Subcutaneous abdominal adipose tissue (tissue), 5 donors: ENCODE results near the gene CNTNAP2.

Source experiments
- H3K27ac ChIP-seq: one replicate; pipeline ENCODE4 v1.7.0; 2013; ENCODE audit warnings: low read depth, mild to moderate bottlenecking, inconsistent platforms, low read length, moderate library complexity
- H3K27me3 ChIP-seq, 5 donors: one replicate each; pipeline ENCODE4 v1.7.0; 2013; ENCODE audit warnings: low read length in 5 of 5, inconsistent platforms in 1 of 5; ENCODE audit not compliant: control insufficient read depth in 5 of 5, insufficient read depth in 4 of 5
- H3K36me3 ChIP-seq, 5 donors: one replicate each; pipeline ENCODE4 v1.7.0; 2013; ENCODE audit warnings: low read length in 5 of 5; ENCODE audit not compliant: control insufficient read depth in 5 of 5, insufficient read depth in 5 of 5
- H3K4me1 ChIP-seq, 5 donors: one replicate each; pipeline ENCODE4 v1.7.0; 2013; ENCODE audit warnings: low read length in 5 of 5, mild to moderate bottlenecking in 3 of 5, moderate library complexity in 1 of 5; ENCODE audit not compliant: control insufficient read depth in 5 of 5, insufficient read depth in 5 of 5
- H3K4me3 ChIP-seq, 5 donors: one replicate each; pipeline ENCODE4 v1.7.0; 2013; ENCODE audit warnings: low read length in 5 of 5, low read depth in 1 of 5
- H3K9ac ChIP-seq, 5 donors: one replicate each; pipeline ENCODE4 v1.7.0; 2013; ENCODE audit warnings: low read length in 5 of 5, mild to moderate bottlenecking in 4 of 5, moderate library complexity in 3 of 5
- H3K9me3 ChIP-seq, 5 donors: one replicate each; pipeline ENCODE4 v1.7.0; 2013; ENCODE audit warnings: low read length in 5 of 5; ENCODE audit not compliant: control insufficient read depth in 5 of 5
- donor health status: healthy.
- donor health status: healthy.
- donor health status: healthy.
- donor health status: healthy.
- donor health status: healthy.

CNTNAP2 gene

DNA sequence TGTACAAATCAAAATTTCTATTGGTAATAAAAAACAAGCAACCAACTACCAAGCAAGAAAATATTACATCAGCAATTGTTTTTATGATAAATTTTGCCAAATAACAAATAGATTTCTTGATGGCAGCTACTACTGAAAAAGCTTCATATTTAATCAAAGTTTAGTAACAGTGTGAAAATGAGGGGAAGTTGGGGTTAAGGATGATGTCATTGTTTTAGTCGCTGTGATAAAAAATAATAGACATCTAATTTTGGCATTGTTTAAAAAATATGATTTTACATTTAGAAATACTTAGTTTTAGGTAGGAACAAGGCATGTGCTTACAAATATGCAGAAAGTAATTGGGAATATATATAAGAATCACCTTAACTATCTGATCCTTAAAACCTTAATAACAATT is 145.9 kb downstream of the CNTNAP2 start:
- Histone ChIP-seq H3K4me3 (no peak overlapping the region), H3K27ac (no peak overlapping the region), H3K27me3 (no peaks in the 10 kb centered on the region), H3K36me3 (no peaks in the 10 kb centered on the region), H3K9ac (no peak overlapping the region), H3K4me1 (no peaks in the 10 kb centered on the region), H3K9me3 (peaks cover 0 to 5% (median 0%) of the 10 kb centered on the region in 5 donors)

DNA sequence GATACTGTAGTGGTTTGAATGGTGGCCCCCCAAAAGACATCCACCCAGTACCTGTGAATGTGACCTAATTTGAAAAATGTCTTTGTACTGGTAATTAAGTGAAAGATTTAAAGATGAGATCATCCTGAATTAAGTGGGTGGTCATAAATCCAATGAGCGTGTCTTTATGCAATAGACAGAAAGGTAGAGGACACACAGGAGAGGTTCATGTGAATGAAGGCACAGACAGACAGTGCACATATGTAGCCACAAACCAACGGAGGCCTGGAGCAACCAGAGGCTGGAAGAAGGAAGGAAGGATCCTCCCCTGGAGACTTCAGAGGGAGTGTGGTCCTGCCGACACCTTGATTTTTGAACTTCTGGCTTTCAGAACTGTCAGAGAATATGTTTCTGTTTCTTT is 160.3 kb downstream of the CNTNAP2 start:
- Histone ChIP-seq H3K4me3 (no peak overlapping the region), H3K36me3 (no peaks in the 10 kb centered on the region), H3K27ac (no peak overlapping the region), H3K9me3 (no peaks in the 10 kb centered on the region), H3K9ac (no peak overlapping the region), H3K4me1 (no peaks in the 10 kb centered on the region), H3K27me3 (no peaks in the 10 kb centered on the region)

DNA sequence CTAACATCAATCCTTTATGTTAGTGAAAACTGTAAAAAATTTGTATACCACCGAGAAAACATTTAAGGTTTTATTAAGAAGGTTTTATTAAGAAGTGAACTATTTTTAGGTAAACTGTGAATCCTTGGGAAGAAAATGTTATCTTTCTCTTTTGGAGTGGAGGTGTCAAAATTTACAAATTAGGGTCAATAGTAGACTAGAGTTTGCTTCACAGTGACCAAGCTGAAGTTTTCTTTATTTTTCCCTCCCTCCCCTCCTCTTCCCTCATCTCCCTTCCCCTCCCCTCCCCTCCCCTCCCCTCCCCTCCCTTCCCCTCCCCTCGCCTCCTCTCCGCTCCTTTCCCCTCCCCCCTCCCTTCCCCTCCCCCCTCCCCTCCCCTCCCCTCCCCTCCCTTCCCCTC is 168.8 kb downstream of the CNTNAP2 start:
- Histone ChIP-seq H3K4me1 (no peaks in the 10 kb centered on the region), H3K27ac (no peak overlapping the region), H3K9ac (no peak overlapping the region), H3K4me3 (no peak overlapping the region), H3K9me3 (no peaks in the 10 kb centered on the region), H3K36me3 (no peaks in the 10 kb centered on the region), H3K27me3 (no peaks in the 10 kb centered on the region)

DNA sequence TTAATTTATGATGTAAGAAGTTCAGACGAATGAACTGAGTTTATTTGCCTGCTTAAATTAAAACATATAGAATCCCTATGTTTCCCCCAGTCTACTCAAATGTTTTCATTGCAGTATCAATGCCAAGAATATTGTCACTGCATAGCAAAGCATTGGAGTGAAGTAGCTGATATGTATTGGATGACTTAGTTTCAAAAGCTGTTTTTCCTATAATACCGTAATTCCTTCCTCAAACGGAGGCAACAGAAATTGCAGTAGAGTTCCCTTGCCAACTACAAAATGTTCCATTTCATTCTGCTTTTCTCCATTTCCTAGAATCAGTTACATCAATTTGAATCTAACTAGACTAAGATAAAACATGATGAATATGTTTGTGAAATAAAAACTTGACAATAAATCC is 174.1 kb downstream of the CNTNAP2 start:
- Histone ChIP-seq H3K9ac (no peak overlapping the region), H3K27ac (no peak overlapping the region), H3K4me3 (no peak overlapping the region), H3K4me1 (no peaks in the 10 kb centered on the region), H3K9me3 (no peaks in the 10 kb centered on the region), H3K27me3 (no peaks in the 10 kb centered on the region), H3K36me3 (no peaks in the 10 kb centered on the region)

DNA sequence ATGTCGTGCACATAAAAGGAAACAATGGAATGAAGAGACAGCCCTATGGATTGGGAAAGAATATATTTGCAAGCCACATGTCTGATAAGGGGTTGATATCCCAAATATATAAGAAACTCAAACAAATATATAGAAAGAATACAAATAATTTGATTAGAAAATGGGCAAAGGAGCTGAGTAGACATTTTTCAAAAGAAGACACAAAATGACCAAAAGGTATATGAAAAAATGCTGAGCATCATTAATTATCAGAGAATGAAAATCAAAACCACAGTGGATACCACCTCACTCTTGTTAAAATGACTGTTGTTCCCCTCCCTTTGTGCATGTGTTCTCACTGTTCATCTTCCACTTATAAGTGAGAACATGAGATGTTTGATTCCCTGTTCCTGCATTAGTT is 175.3 kb downstream of the CNTNAP2 start:
- no peak overlapping the region for H3K4me3 ChIP-seq
- H3K9me3 ChIP-seq, result no peaks in the 10 kb centered on the region
- no peaks in the 10 kb centered on the region for H3K4me1 ChIP-seq
- no peak overlapping the region for H3K27ac ChIP-seq
- no peaks in the 10 kb centered on the region for H3K36me3 ChIP-seq
- no peak overlapping the region for H3K9ac ChIP-seq
- H3K27me3 ChIP-seq, result no peaks in the 10 kb centered on the region

DNA sequence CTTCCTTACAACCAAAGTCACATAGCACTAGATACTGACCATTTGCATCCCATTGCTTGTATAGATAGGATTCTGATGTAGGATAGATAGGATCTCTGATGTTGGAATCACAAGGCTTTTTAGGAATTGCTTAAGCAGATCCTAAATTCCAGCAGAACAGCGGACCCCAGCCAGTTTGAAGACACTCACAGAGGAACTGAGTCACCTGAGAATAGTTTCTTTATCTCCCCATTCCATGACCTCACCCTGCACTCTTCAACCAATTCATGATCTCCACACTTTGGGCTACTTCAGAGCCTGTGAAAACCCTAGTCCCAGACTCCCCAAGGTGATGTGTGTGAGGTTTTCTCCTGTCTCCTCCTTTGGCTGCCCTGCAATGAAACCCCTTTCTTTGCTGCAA is 179.4 kb downstream of the CNTNAP2 start:
- Histone ChIP-seq H3K27me3 (no peaks in the 10 kb centered on the region), H3K27ac (no peak overlapping the region), H3K9ac (no peak overlapping the region), H3K9me3 (no peaks in the 10 kb centered on the region), H3K4me1 (no peaks in the 10 kb centered on the region), H3K4me3 (no peak overlapping the region), H3K36me3 (no peaks in the 10 kb centered on the region)

DNA sequence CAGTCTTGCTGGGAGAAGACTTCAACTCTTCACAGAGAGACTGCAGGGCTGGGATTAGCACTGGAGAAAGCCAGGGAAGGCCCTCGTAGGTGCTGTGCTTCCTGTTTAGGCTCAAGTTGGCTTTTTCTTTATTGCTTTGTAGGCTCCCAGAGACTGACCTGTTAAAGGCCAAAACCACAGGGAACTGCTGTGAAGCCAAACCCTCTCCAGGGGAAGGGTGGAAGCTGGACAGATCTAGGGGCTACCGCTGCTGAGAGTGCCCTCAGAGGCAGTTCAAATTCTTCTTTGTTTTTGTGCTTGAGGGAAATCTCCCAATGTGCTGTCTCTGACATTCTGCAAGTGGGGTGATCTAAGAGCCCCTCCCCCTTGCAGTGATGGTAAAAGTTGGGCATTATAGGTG is 198.4 kb downstream of the CNTNAP2 start:
- H3K27me3 ChIP-seq, result no peaks in the 10 kb centered on the region
- H3K4me1 ChIP-seq, result no peaks in the 10 kb centered on the region
- H3K9me3 ChIP-seq, result no peaks in the 10 kb centered on the region

DNA sequence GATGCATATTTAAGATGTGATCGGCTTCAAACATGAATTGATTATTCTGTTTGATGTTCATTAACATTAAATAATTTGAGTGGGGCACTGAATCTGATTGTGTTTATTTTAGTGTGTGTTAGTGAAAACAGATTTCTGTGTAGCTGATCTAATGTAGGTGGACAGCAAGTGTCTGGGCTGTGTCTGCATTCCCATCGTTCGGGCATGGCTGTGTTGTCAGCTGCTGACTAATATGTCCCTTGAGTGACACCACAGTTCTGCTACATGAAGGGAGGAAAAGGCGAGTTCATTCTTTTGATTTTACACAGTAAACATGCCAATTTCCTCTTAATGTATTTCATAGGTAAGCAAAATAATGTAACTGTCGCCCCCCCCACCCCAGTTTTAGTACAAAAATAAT is 203.0 kb downstream of the CNTNAP2 start:
- H3K4me1 ChIP-seq, result no peaks in the 10 kb centered on the region
- H3K27ac ChIP-seq, result no peak overlapping the region
- H3K9me3 ChIP-seq, result no peaks in the 10 kb centered on the region
- no peak overlapping the region for H3K4me3 ChIP-seq
- H3K9ac ChIP-seq, result no peak overlapping the region
- no peaks in the 10 kb centered on the region for H3K36me3 ChIP-seq
- H3K27me3 ChIP-seq, result no peaks in the 10 kb centered on the region

More for the DNA sequence above, 198.4 kb downstream of the CNTNAP2 start:
- Histone ChIP-seq H3K36me3 (no peaks in the 10 kb centered on the region), H3K4me3 (no peak overlapping the region), H3K9ac (no peak overlapping the region), H3K27ac (no peak overlapping the region)

DNA sequence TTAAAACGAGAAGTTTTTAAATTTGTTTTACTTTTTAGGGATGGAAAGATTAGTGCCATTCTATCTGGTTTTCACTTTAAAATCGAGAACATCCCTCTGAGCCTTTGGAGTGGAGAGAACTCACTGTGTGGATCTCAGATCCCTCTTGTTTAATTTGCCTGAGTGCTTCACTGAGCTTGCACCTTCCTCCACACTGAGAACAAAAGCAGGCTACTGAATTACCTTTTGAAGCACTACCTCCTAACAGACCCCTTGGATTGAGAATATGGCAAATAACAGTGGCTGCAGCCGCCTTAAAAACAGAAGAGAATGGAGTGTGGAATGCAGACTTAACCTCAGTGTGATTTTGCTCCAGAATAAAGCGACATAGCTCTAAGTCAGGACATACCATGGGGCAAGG is 204.7 kb downstream of the CNTNAP2 start:
- Histone ChIP-seq H3K9me3 (no peaks in the 10 kb centered on the region), H3K27ac (no peak overlapping the region), H3K9ac (no peak overlapping the region), H3K4me1 (no peaks in the 10 kb centered on the region), H3K27me3 (no peaks in the 10 kb centered on the region), H3K36me3 (no peaks in the 10 kb centered on the region), H3K4me3 (no peak overlapping the region)

DNA sequence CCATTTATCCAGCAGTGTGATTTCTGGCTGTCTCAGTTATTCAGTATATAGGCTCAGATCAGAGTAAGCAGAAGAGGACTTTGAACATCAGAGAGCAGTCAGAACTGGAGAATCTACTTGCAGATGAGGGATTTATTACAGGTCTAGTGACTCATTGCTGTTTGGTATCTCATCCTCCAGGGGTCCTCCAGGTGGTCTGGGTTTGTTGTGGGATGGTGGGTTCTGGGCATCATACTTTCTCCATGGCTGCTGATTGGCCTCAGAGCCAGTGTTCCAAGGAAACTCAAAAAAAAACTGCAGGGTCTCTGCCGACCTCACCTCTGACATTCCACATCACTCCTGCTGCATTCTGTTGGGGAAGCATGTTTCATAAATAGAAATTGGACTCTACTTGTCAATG is 214.8 kb downstream of the CNTNAP2 start:
- no peaks in the 10 kb centered on the region for H3K4me1 ChIP-seq
- no peaks in the 10 kb centered on the region for H3K27me3 ChIP-seq
- no peak overlapping the region for H3K27ac ChIP-seq
- H3K4me3 ChIP-seq, result no peak overlapping the region
- no peaks in the 10 kb centered on the region for H3K36me3 ChIP-seq
- no peak overlapping the region for H3K9ac ChIP-seq
- no peaks in the 10 kb centered on the region for H3K9me3 ChIP-seq

DNA sequence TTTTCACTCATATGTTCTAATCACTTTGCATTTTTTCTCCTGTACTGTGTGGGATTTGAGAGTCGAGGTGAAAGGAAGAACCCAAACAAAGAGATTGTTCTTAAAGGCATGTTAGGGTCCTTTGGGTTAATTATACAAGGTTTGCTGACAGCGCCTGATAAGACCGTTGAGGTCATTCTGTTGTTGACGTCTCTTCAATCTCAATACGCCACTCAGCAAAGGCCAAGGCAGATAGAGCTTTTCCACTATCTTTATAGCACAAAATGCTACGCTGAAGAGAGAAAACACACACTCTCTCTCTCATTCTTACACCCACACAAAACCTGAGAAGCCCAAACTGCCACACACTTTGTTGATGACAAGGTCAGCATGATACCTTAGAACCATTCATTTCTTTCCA is 228.7 kb downstream of the CNTNAP2 start:
- Histone ChIP-seq H3K4me1 (no peaks in the 10 kb centered on the region), H3K9ac (no peak overlapping the region), H3K4me3 (no peak overlapping the region), H3K9me3 (peaks cover 0 to 6% (median 0%) of the 10 kb centered on the region in 5 donors), H3K27ac (no peak overlapping the region), H3K36me3 (no peaks in the 10 kb centered on the region), H3K27me3 (no peaks in the 10 kb centered on the region)
